Stimulated activated CD8-positive, alpha-beta memory T cell treated with anti-CD3 and anti-CD28 coated beads, Interleukin-7, amount 100 ng/mL, for 24 hours (primary cell): Measurements from ENCODE around the gene UNC93A.

Experiments
- DNase-seq: peaks from one replicate; pipeline ENCODE4 v3.0.0-alpha.2; 2020; ENCODE audit warnings: low read depth

UNC93A gene

GRCh38 chr6:167293088-167293589 is 2.0 kb downstream of the UNC93A start:
- DNase-seq = no peak

DNA sequence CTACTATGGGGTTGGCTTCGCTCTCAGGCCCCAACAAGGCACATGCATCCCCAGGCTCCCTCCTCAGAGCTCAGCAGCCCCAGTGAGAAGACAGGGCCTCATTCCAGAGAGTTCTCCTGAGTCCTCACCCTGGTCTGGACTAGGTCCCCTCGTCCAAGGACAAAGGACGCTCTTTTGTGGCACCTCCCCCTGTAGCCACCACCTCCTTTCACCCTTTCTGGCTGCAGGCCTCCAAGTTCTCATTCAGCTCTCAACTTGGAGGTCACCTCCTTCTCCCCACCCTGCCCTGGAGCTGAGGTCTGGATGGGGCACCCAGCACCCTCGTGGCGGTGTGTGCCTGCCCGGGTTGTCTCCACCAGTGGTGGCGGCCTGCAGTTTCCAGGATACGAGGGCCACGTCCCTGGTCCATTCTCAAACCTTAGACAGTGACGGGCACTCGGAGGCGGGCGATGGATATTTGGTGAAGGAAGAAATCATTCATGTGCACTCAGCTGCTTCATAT is 2.5 kb downstream of the UNC93A start:
- DNase-seq = no peak

GRCh38 chr6:167294241-167294640 is 3.1 kb downstream of the UNC93A start:
- no peak for DNase-seq

DNA sequence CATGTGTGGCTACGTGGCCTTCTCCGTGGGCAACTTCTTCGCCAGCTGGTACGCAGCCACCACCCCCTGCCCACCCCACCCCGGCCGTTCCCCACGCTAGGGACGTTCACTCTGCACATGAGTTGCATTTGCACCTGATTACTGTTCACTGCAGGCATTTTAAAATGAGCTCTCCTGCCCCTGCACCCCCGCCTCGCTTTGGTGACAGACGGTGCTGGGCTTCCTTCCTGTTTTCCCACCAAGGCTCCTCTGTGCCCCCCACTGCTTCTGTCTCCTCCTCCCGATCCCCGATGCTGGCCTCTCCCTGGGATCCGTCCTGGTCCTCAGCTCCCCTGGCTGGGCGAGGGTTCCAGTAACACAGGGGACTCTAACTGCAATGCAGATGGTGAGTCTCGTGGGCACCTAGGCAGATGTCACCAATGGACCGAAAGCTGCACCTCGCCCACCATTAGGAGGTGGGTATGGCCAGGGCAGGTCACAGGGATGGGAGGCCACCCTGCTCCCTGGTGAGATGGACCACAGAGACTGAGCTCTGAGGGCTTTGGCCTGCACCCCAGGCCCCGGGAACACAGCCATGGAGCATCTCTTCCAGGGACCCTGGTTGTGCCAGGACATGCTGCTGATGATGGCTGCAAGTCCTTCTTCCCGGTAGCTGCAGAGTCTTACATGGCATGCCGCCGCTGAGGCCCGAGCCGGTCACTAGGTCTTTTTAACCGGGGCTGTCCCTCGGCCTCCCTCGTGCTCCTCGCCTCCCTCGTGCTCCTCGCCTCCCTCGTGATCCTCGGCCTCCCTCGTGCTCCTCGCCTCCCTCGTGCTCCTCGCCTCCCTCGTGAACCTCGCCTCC is 3.8 kb downstream of the UNC93A start:
- no peak for DNase-seq

- DNase-seq = no peak
These were observed 4.6 kb downstream of the UNC93A start for GRCh38 chr6:167295495-167296292.

- DNase-seq = no peak
These were observed 5.2 kb downstream of the UNC93A start for GRCh38 chr6:167296293-167296690.

DNA sequence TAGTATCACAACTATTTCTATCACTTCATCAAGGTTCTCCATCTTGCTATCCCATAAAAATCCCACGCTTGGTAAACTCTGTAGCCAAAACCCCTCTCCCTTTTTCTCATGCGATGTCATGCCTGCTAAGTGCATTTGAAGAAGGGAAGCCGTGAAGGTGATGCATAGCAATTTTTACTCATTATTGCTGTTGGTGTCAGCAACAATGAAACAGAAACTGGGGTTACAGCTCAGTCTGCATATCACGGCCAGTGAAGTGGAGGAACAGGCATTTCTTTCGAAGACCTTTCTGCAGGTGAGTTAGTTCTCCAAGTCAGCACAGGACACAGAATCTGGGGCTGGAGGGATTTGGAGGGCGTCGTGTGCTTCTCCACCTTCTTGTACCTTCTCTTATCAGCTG is 5.8 kb downstream of the UNC93A start:
- DNase-seq = no peak

DNA sequence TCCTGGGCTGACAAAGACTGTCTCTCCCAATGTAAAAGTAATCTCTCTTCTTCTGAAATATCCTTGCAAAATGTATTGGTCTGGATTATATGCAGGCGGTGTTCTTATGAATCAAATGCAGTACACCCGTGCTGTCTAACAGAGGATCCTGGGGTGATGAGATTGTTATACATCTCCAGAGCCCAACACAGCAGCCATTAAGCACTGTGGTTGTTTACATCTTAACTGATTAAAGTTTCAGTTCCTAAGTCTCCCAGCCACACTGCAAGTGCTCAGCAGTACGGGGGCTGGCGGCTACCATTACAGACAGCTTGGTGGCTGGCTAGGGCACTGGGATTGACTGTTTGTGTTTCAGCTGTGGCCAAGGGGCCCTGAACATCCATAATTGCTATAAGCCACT is 7.0 kb downstream of the UNC93A start:
- DNase-seq = no peak

DNA sequence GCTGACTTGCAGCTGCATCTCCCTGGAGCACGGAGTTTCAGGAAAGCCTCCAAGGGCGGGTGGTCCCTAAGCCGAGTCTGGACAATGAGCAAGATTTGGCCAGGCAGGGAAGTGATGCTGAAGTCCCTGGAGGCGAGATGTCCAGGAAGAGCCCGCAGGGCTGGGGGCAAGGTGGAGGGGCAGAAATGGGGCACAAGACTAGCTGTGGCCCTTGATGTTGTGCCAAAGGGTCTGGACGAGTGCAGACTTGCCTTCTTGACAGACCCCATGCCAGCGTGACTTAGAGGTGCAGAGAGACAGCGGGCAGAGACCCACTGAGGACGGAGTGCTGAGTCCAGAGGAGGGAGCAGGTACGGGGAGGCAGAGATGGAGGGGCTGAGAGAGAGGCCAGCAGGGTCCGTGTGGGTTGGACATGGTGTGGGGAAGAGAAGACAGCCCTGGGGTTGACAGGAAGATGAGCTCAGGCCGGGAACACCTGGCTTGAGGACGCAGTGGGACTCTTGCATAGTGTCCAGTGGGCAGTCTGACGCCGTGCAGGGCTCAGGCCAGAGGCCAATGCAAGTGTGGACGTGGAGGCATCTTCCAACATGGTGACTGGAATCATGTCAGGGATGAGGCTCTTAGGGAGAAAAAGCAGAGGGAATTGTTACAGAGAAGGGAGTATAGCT is 8.7 kb downstream of the UNC93A start:
- no peak for DNase-seq

DNA sequence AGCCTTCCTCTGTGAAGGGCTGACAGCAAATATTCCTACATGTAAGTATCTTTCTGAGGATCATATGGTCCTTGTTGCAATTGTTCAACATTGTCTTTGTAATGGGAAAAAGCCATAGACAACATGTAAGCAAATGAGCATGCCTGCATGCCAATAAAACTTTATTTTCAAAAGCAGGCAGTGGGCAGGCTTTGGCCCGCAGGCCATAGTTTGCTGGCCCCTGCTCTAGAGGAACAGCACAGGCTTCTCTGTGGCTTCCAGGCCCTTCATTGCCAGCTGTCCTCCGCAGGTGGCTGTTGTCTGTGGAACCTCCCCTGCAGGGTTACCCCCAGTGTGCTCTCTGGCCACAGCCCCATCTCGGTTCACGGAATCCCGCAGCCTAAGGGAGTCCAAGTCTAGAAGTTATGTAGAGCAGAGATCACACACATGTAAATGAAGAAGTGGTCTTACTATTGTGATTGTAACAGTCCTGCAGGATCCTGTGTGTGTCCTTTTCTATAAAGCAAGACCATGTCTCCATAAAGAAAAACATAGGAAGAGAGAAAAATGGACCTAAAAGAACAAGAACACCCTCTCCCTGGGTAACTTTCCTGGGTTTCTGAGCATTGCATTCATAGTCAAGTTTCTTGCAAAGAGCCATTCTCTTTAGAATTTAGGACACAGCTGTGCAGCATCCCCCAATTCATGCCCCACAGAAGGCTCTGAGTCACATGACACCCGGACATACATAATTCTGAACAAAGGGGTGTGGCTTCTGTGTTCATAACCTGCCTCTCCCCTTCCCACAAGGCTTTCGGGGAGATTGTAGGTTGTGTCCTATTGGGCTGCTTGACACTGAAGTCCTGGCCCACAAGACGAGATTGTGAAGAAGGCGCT is 10.0 kb downstream of the UNC93A start:
- no peak for DNase-seq

- DNase-seq = no peak
These were observed 11.0 kb downstream of the UNC93A start for GRCh38 chr6:167302074-167302473.

DNA sequence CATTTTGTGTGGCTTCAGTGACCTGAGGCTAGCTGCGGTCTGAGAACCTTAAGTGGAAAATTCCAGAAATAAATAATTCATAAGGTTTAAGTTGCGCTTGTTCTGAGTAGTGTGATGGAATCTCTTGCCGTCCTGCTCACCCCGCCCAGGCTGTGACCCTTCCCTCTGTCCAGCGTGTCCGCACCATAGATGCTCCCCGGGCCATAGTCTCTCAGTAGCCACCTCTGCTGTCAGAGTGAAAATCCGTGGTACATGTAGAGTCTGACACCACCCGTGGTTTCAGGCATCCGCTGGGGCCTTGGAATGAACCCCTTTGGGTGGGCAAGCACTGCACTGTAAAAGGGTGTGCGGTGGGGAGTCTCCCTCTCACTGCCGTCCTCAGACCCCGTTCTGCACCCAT is 11.7 kb downstream of the UNC93A start:
- no peak for DNase-seq

GRCh38 chr6:167303675-167304625 is 12.8 kb downstream of the UNC93A start:
- DNase-seq = no peak

- no peak for DNase-seq
These were observed 13.8 kb downstream of the UNC93A start for GRCh38 chr6:167304912-167305311.

DNA sequence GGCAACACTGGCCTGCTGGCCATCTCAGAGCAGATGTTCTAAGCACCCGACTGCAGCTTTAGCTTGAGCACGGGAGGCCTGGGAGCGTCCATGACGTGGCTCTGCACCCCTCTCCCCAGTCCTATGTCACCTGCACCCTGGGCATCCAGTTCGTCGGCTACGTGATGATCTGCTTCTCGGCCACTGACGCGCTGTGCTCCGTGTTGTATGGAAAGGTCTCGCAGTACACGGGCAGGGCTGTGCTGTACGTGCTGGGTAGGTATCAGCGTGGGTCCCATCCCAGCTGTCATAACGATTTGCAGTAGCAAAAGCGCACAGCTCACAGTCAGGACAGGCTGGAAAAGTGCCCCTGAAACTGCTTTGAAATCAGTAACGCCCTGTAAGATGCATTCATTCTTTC is 14.7 kb downstream of the UNC93A start:
- no peak for DNase-seq

GRCh38 chr6:167306401-167306998 is 15.4 kb downstream of the UNC93A start:
- no peak for DNase-seq

DNA sequence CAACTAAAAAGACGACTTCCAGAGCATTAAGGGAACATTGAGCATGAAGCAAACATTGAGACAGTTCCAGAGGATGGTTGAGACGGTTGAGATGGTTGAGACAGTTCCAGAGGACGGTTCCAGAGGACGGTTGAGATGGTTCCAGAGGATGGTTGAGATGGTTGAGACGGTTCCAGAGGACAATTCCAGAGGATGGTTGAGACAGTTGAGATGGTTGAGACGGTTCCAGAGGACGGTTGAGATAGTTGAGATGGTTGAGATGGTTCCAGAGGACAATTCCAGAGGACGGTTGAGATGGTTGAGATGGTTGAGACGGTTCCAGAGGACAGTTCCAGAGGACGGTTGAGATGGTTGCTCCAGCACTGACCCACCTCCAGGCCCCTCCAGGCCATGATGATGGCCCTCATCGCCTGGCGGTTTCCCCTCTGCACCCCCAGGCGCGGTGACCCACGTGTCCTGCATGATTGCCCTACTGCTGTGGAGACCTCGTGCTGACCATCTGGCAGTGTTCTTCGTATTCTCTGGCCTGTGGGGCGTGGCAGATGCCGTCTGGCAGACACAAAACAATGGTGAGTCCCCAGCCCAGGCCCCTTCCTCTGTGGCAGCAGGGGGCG is 16.3 kb downstream of the UNC93A start:
- DNase-seq = no peak

- no peak for DNase-seq
These were observed 17.1 kb downstream of the UNC93A start for GRCh38 chr6:167308207-167308606.
